Mucosa of rectum (tissue), 2 donors: ENCODE measurements around the gene CASP4.
"Not testable (repeated sequence)": the region's sequence is repeated elsewhere in the genome, so short reads cannot be mapped to it uniquely, and the experiment has no call there.

Experiments used
- H3K27ac ChIP-seq, 2 donors: one replicate each; pipeline ENCODE4 v1.7.0; 2013; ENCODE audit warnings: inconsistent platforms in 2 of 2, low read depth in 2 of 2, low read length in 2 of 2
- H3K27me3 ChIP-seq, 2 donors: one replicate each; pipeline ENCODE4 v1.7.0; 2013; ENCODE audit warnings: low read length in 2 of 2; ENCODE audit not compliant: control insufficient read depth in 2 of 2, insufficient read depth in 2 of 2
- H3K36me3 ChIP-seq, 2 donors: one replicate each; pipeline ENCODE4 v1.7.0; 2013; ENCODE audit warnings: low read length in 2 of 2; ENCODE audit not compliant: control insufficient read depth in 2 of 2, insufficient read depth in 2 of 2
- H3K4me1 ChIP-seq, 2 donors: one replicate each; pipeline ENCODE4 v1.7.0; 2013; ENCODE audit warnings: low read length in 2 of 2, mild to moderate bottlenecking in 1 of 2; ENCODE audit not compliant: control insufficient read depth in 2 of 2, insufficient read depth in 2 of 2
- H3K4me3 ChIP-seq, 2 donors: one replicate each; pipeline ENCODE4 v1.7.0; 2013; ENCODE audit warnings: low read length in 2 of 2
- H3K9ac ChIP-seq, 2 donors: one replicate each; pipeline ENCODE4 v1.7.0; 2013; ENCODE audit warnings: low read length in 2 of 2, low read depth in 1 of 2, mild to moderate bottlenecking in 1 of 2
- H3K9me3 ChIP-seq, 2 donors: one replicate each; pipeline ENCODE4 v1.7.0; 2013; ENCODE audit warnings: low read length in 2 of 2; ENCODE audit not compliant: control insufficient read depth in 2 of 2
- donor health status: healthy.
- donor health status: Normal muscosa, but diverticular disease.

Gene CASP4

GRCh38 chr11:104962852-104963251 is 5.5 kb downstream of the CASP4 start:
- no peaks in the 10 kb centered on the region for H3K36me3 ChIP-seq
- no peak overlapping the region for H3K9ac ChIP-seq
- no peaks in the 10 kb centered on the region for H3K27me3 ChIP-seq
- peaks cover 0 to 9% of the 10 kb centered on the region in 2 donors for H3K4me1 ChIP-seq
- H3K9me3 ChIP-seq: peaks cover 0 to 3% of the 10 kb centered on the region in 2 donors
- no peak overlapping the region for H3K4me3 ChIP-seq
- no peak overlapping the region for H3K27ac ChIP-seq

GRCh38 chr11:104957280-104957679 is 11.1 kb downstream of the CASP4 start:
- H3K4me1 ChIP-seq: no peaks in the 10 kb centered on the region
- H3K9me3 ChIP-seq: no peaks in the 10 kb centered on the region
- peaks cover 5 to 11% of the 10 kb centered on the region in 2 donors for H3K36me3 ChIP-seq
- H3K27me3 ChIP-seq: no peaks in the 10 kb centered on the region
- H3K27ac ChIP-seq: no peak overlapping the region
- no peak overlapping the region for H3K4me3 ChIP-seq
- H3K9ac ChIP-seq: no peak overlapping the region

- Histone ChIP-seq H3K36me3 (peaks cover 8 to 11% of the 10 kb centered on the region in 2 donors), H3K4me3 (no peak overlapping the region), H3K27ac (no peak overlapping the region), H3K9me3 (no peaks in the 10 kb centered on the region), H3K4me1 (no peaks in the 10 kb centered on the region), H3K27me3 (no peaks in the 10 kb centered on the region), H3K9ac (no peak overlapping the region)
Observed at GRCh38 chr11:104956528-104956927, 11.8 kb downstream of the CASP4 start.

- no peak overlapping the region for H3K4me3 ChIP-seq
- H3K9ac ChIP-seq: no peak overlapping the region
- no peaks in the 10 kb centered on the region for H3K4me1 ChIP-seq
- H3K9me3 ChIP-seq: no peaks in the 10 kb centered on the region
- H3K27me3 ChIP-seq: no peaks in the 10 kb centered on the region
- no peak overlapping the region for H3K27ac ChIP-seq
- H3K36me3 ChIP-seq: peaks cover 21 to 35% of the 10 kb centered on the region in 2 donors
Observed at GRCh38 chr11:104946907-104947306, 21.5 kb downstream of the CASP4 start.

GRCh38 chr11:104944076-104944475 is 24.3 kb downstream of the CASP4 start:
- no peak overlapping the region for H3K27ac ChIP-seq
- H3K4me3 ChIP-seq: no peak overlapping the region
- peaks cover 7 to 17% of the 10 kb centered on the region in 2 donors for H3K36me3 ChIP-seq
- H3K9ac ChIP-seq: no peak overlapping the region
- H3K4me1 ChIP-seq: no peaks in the 10 kb centered on the region
- H3K27me3 ChIP-seq: no peaks in the 10 kb centered on the region
- no peaks in the 10 kb centered on the region for H3K9me3 ChIP-seq

GRCh38 chr11:104943561-104943960 is 24.8 kb downstream of the CASP4 start:
- H3K27me3 ChIP-seq: no peaks in the 10 kb centered on the region
- peaks cover 7 to 17% of the 10 kb centered on the region in 2 donors for H3K36me3 ChIP-seq
- no peak overlapping the region for H3K27ac ChIP-seq
- no peaks in the 10 kb centered on the region for H3K9me3 ChIP-seq
- H3K4me3 ChIP-seq: no peak overlapping the region
- H3K9ac ChIP-seq: no peak overlapping the region
- no peaks in the 10 kb centered on the region for H3K4me1 ChIP-seq

GRCh38 chr11:104934594-104934993 is 33.8 kb downstream of the CASP4 start:
- Histone ChIP-seq H3K4me1 (no peaks in the 10 kb centered on the region), H3K36me3 (no peaks in the 10 kb centered on the region), H3K27ac (no peak overlapping the region), H3K4me3 (no peak overlapping the region), H3K9ac (no peak overlapping the region), H3K27me3 (no peaks in the 10 kb centered on the region), H3K9me3 (no peaks in the 10 kb centered on the region)

GRCh38 chr11:104934073-104934472 is 34.3 kb downstream of the CASP4 start:
- H3K36me3 ChIP-seq, H3K4me3 ChIP-seq, H3K27me3 ChIP-seq, H3K27ac ChIP-seq, H3K9me3 ChIP-seq, H3K4me1 ChIP-seq, H3K9ac ChIP-seq: not testable (repeated sequence)

GRCh38 chr11:104928811-104929210 is 39.6 kb downstream of the CASP4 start:
- no peak overlapping the region for H3K4me3 ChIP-seq
- H3K9me3 ChIP-seq: peaks cover 0 to 4% of the 10 kb centered on the region in 2 donors
- H3K36me3 ChIP-seq: no peaks in the 10 kb centered on the region
- H3K4me1 ChIP-seq: no peaks in the 10 kb centered on the region
- no peak overlapping the region for H3K9ac ChIP-seq
- H3K27me3 ChIP-seq: no peaks in the 10 kb centered on the region
- H3K27ac ChIP-seq: no peak overlapping the region

- H3K9me3 ChIP-seq: peaks cover 0 to 4% of the 10 kb centered on the region in 2 donors
- H3K4me1 ChIP-seq: no peaks in the 10 kb centered on the region
- H3K27me3 ChIP-seq: no peaks in the 10 kb centered on the region
- H3K27ac ChIP-seq: no peak overlapping the region
- no peak overlapping the region for H3K4me3 ChIP-seq
- H3K9ac ChIP-seq: no peak overlapping the region
- no peaks in the 10 kb centered on the region for H3K36me3 ChIP-seq
Observed at GRCh38 chr11:104926771-104927611, 41.4 kb downstream of the CASP4 start.
